ENCODE data around the gene NCBP3.
"Not testable (repeated sequence)": the region's sequence is repeated elsewhere in the genome, so short reads cannot be mapped to it uniquely, and the experiment has no call there.

NCBP3 gene

DNA sequence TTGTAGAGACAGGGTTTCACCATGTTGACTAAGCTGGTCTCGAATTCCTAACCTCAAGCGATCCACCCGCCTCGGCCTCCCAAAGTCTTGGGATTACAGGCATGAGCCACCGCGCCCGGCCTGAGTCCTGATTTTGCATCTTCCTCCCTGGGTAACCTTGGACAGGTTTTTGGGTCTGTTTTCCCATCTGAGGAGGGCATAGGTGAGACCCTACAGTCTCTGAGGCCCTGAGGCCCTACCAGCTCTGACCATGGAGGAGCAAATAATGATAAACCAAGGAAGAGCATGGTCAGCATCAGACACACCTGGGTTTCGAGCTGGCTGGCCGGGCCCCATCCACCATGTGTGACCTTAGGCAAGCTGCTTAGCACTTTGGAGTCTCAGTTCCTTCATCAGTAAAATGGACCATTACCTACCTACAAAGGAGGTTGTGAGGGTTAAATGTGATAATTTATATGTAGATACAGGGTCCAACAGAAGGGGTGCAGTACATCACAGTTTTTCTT lies 1.2 kb upstream of the NCBP3 start:
- in situ Hi-C loops (cut with MboI; ENCODE audit: low sequenced_read_pairs), result no loop called here

DNA sequence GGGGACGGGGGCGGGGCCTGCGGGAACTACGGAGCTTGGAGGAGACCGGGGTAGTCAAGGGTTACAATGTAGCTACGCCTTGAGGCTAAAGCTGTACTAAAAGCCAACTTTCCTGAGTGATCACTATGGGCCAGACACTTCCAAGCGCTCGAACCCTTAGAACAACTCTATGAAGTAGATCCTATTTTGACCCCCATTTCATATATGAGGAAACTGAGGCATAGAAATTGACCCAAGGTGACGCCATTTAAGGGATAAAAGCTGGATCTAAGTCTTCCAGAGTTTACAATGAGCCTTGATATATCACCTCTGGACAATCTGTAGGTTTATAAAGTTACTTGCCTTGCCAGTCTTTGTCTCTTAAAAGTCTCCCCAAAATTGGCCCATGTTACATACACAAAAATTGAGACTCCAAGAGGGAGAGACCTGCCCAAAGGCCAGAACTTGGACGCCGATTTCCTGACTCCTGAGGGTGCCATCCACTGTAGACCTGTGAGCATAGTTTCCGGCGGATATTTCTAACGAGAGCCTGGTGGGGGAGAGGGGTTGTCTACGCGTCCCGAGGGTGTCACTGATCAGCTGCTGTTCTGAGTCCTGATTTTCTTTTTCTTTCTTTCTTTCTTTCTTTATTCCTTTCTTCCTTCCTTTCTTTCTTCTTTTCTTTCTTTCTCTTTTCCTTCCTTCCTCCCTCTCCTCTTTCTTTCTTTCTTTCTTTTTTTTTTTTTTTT lies 555 bp upstream of the NCBP3 start:
- in situ Hi-C loops (cut with MboI; ENCODE audit: low sequenced_read_pairs), result no loop called here

DNA sequence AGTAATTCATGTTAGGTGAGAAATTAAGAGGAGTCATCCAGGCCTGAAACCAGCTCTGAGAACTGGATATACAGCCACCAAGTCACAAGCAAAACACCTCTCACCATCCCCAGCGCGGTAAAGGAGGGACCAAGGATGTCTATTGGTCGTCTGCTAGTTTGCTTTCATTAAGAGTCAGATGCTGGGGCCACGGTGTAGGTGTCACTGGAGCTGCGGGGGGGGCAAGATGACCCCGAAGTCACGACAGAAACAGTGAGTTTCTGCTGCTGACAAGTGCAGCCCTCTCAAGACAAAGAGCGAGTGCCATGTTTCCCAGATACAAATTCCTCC lies 790 bp downstream of the NCBP3 start:
- in situ Hi-C loops (cut with MboI; ENCODE audit: low sequenced_read_pairs), result no loop called here

DNA sequence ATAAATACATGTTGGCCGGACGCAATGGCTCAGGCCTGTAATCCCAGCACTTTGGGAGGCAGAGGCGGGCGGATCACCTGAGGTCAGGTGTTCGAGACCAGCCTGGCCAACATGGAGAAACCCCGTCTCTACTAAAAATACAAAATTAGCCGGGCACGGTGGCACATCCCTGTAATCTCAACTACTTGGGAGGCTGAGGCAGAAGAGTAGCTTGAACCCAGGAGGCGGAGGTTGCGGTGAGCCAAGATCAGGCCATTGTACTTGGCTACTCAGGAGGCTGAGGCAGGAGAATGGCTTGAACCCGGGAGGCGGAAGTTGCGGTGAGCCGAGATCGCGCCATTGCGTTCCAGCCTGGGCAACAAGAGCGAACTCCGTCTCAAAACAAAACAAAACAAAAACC lies 1.5 kb downstream of the NCBP3 start:
- in situ Hi-C loops (cut with MboI; ENCODE audit: low sequenced_read_pairs), result not testable (repeated sequence)

DNA sequence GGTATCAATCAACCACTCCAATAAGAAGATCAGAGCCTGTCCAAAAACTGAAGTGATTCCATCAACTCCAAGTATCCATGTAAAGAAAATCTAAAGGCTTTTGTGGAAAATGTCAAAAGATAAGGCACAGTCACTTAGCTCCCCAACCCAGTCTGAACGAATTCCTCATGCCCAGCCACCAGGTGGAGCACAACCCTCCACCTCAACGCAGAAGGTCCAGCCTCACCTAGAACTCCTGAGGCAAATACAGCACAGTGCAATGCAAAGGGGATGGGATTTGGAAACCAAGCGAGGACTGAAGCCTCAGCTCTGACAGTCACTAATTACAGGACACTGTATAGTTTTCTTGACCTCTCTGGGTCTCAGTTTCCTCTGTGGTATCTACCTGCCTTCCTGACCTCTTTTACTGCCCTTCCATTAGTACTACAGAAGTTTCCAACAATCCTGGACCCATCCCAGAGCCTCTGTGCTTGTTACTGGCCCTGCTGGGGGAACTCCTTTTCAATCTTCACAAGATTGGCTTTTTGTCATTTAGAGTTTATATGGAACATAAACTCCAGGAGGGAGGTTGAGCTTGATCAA lies 2.0 kb downstream of the NCBP3 start:
- in situ Hi-C loops (cut with MboI; ENCODE audit: low sequenced_read_pairs), result no loop called here

DNA sequence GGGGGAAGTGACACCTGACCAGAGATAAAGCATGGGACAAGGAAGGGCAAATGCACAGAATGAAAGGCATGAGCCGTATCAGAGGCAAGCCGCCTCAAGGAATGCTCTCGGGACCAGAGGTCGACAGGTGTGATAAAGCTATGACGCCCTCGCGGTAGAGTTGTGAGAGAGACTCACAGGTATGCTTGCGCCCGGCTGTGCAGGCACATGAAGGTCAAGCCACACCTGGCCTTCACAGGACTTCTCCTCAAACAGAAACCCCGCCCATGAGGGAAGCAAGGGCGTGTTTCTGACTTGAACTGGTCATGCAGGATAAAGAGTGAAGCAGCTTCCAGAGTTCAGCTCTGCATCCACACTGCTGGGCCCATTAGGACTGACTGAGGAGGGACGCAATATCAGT lies 7.8 kb downstream of the NCBP3 start:
- in situ Hi-C loops (cut with MboI; ENCODE audit: low sequenced_read_pairs), result no loop called here

DNA sequence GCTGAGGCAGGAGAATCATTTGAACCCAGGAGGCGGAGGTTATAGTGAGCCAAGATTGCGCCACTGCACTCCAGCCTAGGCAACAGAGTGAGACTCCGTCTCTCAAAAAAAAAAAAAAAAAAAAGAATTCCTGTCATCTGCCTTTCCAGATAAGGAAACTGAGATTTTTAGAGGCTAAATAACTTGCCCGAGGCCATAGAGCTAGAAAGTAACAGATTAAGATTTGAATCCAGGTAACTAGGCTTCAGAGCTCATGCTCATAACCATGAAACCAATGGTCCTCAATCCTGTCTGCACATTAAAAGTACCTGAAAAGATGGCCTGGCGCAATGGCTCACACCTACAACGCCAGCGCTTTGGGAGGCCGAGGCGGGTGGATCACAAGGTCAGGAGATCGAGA lies 9.5 kb downstream of the NCBP3 start:
- in situ Hi-C loops (cut with MboI; ENCODE audit: low sequenced_read_pairs), result no loop called here

DNA sequence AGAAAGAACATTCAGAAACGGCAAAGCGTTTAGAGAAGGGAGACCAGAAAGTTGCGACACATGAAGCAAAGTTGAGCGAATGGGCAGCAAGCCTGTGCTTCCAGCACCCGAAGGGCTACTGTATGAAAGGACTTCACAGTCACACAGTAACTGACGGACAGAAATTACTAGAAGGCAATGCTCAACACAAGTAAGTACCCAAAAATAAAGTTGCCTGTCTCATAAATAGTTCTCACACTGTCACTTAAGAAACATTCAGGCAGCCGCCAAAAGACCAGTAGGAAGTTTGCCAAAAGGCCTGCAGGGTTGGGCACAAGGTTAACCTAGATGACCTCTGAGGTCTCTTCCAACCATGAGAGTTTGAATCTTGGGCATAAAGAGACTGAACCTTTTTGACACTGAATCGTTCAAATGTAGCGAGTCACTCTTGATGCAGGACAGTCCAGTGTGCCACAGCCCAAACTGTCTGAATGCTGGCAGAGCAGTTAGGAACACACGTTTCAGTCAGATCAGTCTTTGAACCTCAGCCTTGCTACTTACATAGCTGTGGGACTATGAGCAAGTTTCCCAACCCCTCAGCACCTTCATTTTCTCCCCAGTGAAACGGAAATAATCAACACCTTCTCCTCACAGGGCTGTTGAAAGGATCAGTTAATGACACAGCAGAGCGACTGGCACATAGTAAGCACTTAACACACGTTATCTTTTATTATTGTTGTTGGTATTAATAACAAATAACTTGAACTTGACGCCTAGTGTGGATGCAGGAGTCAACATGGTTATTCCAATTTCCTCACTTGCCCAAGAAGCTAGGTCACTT lies 10.4 kb downstream of the NCBP3 start:
- in situ Hi-C loops (cut with MboI; ENCODE audit: low sequenced_read_pairs), result no loop called here

DNA sequence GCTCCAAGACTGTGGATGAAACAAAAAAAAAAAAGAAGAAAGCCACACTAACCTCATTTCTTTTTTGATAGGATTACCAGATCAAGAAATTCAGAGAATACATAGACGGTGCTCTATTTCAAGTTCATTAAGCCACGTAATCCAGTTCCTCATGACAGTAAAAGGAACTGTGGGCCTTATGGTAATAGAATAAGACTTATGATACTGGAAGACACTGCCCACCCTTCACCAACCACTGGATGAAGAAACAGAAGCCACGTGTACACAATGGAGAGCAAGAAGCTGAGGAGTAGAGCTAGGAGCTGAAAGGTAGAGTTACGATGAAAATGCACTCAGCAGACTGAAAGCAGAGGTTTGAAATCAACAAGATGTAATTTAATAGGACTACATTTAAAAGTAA lies 11.2 kb downstream of the NCBP3 start:
- in situ Hi-C loops (cut with MboI; ENCODE audit: low sequenced_read_pairs), result no loop called here

DNA sequence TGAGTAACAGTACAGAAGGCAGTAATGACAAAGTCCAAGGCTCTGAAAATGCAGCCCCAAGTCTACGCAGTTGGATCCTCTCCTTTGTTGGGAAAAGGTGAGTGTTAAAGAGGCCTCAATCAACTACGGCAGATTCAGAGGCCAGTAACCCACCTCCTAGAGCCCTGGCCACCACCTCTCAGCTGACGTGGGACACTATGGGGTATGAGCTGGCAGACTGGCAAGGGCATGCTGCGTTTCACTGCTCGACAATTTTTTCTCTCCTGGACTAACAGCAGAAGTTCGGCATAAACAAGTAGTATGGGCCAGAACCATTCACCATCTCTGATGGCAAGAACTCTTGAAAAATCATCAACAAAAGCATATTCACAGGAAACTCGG lies 17.2 kb downstream of the NCBP3 start:
- in situ Hi-C loops (cut with MboI; ENCODE audit: low sequenced_read_pairs), result loop anchor here (10.0 kb wide), 1 partner anchor 94 kb away; no protein-coding TSS in a partner anchor

DNA sequence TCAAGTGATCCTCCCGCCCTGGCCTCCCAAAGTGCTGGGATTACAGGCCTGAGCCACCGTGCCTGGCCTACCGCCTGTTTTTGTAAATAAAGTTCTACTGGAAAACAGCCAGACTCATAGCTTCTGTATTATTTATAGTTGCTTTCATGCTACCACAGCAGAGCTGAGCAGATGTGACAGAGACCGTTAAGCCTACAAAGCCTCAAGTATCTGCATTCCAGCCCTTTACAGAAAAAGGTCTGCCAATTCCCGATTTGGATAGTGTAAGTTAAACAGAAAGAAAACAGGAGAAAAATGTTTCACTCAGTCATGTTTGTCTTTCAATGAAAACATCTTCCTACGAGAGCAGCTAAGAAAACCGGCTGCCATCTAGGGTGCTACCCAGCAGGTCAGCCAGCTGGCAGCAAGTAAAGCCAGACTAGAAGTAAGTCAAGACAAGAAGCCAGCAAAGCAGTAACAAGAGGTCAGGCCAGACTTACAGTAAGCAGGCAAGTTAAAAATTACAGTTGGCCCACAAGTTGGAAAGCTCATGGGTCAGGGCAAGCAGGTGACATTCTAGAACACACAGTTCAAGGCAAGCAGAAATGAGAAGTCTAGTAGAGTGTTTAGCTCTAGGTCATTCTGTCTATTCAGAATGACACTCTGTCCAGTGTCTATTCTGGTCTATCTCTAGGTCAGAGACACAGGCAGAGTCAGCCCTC lies 17.7 kb downstream of the NCBP3 start:
- in situ Hi-C loops (cut with MboI; ENCODE audit: low sequenced_read_pairs), result loop anchor here (10.0 kb wide), 1 partner anchor 94 kb away; no protein-coding TSS in a partner anchor

DNA sequence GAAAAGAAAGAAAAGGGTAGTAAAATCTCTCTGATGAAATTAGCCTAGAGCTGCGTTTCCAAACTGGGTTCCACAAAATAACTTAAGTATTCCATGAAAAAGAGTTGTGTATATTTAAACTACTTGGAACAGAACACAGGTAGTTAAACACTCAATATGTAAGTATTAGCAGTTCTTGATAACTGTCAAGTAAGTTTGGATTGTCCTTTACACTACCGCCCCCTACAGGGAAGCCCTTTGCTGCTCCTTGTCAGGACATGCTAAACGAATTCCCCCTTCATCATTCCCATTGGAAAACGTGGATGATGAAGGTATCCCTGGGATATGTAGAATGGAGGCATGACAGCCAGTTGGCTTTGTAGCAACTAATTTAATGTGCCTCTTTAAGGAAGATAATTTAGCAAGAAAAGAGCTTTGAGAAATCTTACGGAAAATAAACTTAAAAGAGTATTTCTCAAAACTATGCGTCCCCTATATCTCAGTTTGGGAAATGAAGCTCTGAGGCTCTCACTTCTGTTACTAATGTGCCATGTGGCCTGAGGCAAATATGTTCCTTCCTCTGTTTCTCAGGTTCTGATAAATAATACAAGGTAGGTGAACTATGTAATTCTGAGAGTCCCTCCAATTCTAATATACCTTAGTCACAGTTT lies 18.8 kb downstream of the NCBP3 start:
- in situ Hi-C loops (cut with MboI; ENCODE audit: low sequenced_read_pairs), result loop anchor here (10.0 kb wide), 1 partner anchor 92 kb away; no protein-coding TSS in a partner anchor

DNA sequence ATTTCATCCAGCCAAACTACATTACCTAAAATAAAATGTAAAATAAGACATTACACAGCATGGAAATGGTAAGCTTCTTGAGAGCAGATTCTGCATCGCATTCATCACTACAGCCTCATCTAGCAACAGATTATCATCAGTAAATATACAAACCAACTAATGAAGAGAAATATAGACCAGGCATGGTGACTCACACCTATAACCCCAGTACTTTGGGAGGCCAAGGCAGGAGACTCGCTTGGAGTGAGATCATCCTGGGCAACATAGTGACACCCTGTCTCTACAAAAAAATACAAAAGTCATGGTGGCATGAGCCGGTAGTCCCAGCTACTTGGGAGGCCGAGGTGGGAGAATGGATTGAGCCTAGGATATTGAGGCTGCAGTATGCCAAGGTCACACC lies 19.9 kb downstream of the NCBP3 start:
- in situ Hi-C loops (cut with MboI; ENCODE audit: low sequenced_read_pairs), result loop anchor here (10.0 kb wide), 1 partner anchor 91 kb away; no protein-coding TSS in a partner anchor

DNA sequence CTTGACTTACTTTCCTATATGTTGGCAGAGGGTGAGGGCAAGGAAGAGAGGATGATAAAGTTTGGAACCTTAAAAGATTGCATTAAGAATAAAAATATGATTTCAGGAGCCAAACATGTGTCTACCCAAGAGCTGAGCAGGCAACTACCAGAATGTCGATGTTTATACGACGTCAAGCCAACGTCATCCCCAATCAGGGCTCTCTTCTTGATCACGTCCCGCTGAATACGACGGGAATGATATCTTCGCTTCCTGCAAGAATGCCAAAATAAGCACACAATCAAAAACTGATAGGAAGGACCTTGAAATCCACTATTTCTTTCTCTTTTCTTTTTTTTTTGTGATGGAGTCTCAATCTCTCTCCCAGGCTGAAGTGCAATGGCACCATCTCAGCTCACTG lies 24.9 kb downstream of the NCBP3 start:
- in situ Hi-C loops (cut with MboI; ENCODE audit: low sequenced_read_pairs), result loop anchor here (10.0 kb wide), 1 partner anchor 86 kb away; no protein-coding TSS in a partner anchor

DNA sequence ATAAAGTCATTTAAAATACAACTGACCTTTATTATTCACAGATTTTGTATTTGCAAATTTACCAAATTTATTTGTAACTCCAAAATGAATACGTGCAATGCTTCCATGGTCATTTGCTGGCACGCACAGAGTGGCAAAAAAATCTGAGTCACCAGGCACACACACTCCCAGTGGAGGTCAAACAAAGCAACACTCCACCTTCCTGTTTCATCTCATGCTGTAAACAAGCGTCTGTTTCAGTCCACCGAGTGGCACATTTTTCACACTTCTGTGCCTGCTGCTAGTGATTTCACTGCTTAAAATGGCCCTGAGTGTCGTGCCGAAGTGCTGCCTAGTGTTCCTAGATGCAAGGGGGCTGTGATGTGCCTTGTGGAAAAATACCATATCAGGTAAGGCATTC lies 27.3 kb downstream of the NCBP3 start:
- in situ Hi-C loops (cut with MboI; ENCODE audit: low sequenced_read_pairs), result no loop called here

DNA sequence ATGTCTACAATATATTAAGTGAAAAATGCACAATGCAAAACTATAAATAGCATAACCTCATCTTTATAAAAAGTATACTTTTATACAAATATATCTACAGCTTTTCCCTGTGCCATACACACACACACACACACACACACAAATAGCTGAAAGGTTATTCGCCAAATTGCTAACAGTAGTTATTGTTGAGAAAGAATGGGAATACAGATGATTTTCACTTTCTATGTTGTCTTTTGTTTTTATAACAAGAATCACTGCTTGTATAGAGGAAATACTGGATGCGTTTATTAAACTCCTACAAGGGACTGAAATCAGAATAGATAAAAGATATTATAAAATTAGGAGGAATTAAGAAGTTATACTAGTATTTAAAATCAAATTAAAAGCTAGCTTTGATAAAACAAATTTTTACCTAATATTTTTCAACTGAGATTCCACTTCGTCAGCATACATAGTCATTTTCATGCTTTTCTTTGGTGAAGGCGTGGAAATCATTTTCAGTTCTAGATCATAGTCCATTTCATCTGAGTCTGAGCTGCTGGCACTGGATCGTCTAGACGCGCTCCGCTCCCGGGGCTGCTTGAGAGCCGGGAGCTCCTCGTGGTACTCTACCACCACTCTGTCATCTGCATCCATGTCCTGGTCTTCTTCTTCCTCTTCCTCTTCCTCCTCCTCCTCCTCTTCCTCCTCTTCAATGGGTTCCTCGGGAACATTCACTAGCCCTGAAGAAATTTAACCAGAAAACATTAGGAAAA lies 28.0 kb downstream of the NCBP3 start:
- in situ Hi-C loops (cut with MboI; ENCODE audit: low sequenced_read_pairs), result no loop called here

DNA sequence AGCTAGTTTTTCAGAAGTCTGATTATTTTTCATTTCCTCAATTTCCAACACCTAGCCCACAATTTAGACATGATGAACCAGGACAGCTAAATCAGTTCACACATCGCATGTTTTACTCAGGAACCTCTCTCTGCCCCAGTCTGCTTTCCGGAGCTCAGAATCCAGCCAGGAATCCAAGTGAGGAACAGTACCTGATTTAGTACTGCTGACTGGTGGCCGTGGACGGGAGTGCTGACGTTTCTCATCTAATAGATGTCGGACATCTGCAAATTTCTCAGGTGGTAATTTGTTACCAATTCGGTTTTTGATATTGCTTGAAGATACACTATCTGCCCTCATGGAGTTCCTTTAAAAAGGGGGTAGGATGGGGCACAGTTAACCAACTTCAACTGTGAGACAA lies 30.1 kb downstream of the NCBP3 start:
- in situ Hi-C loops (cut with MboI; ENCODE audit: low sequenced_read_pairs), result no loop called here

DNA sequence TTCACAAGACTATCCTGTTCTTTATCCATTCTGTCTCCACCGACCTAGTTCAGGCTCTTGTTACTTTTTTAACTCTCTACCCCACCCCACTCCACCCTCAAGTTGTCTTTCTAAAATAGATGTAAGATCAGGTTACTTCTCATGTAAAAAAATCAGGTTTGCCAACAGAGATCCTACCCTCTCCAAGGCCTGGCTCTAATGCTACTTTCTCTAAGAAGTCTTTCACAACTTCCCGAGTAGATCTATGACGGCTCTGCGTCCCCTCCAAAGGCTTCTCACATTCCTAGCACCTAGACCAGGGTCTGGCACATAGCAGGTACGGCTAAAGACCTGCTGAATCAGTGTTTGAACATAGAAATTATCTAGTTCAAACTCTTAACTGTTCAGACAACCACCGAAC lies 30.9 kb downstream of the NCBP3 start:
- in situ Hi-C loops (cut with MboI; ENCODE audit: low sequenced_read_pairs), result no loop called here

DNA sequence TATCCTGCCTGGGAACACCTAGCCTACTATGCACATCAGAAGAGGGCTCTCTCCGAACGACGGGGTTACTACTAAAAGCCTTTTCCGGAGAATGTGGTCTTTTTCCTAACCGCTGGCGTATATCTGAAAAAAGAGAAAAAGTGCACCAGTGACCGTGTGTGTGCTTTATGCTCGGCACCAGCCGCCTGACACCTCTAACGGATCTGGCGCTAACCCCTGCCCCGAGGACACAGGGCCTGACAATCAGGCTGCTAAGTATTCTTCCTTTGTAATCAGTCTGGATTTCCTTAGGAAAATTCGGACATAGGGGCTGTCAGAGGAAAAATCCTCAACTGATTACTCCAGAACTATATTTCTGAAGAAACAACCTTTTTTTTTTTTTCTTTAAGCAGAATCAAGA lies 31.7 kb downstream of the NCBP3 start:
- in situ Hi-C loops (cut with MboI; ENCODE audit: low sequenced_read_pairs), result no loop called here

DNA sequence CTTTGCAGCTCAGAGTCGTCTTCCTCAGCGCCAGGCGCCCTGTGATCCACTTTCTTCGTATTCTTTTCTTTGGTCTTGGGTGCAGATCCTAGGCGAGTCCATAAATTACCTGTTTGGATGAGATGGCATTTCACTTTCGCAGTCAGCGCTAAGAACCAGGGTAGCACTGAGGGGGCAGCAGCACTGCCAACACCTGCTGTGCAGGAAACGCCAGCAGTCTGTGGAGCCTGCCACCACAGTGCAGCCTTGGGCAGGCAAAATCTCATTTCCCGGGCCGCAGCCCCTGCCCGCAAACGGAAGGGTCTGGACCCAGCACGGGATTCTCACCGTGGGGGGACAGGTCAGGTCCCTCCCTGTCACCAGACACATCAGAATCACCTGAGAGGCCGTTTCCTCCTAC lies 32.9 kb downstream of the NCBP3 start:
- in situ Hi-C loops (cut with MboI; ENCODE audit: low sequenced_read_pairs), result no loop called here

Data from HL-60/S4 (cell line).